GM21423 (cell line): ENCODE measurements around the gene CCDC88B.

ENCODE experiments used
- ATAC-seq: cut with Tn5 transposase; IDR thresholded peaks from one replicate; pipeline ENCODE4 v1.9.1; 2021; ENCODE audit warnings: mild to moderate bottlenecking, moderate library complexity; ENCODE audit not compliant: unreplicated experiment

Gene CCDC88B

GRCh38 chr11:64341851-64342791 is 2.1 kb downstream of the CCDC88B start:
- ATAC-seq, result peak; percentile 33

- no peak for ATAC-seq
Measured at GRCh38 chr11:64342869-64343745, 3.1 kb downstream of the CCDC88B start.

DNA sequence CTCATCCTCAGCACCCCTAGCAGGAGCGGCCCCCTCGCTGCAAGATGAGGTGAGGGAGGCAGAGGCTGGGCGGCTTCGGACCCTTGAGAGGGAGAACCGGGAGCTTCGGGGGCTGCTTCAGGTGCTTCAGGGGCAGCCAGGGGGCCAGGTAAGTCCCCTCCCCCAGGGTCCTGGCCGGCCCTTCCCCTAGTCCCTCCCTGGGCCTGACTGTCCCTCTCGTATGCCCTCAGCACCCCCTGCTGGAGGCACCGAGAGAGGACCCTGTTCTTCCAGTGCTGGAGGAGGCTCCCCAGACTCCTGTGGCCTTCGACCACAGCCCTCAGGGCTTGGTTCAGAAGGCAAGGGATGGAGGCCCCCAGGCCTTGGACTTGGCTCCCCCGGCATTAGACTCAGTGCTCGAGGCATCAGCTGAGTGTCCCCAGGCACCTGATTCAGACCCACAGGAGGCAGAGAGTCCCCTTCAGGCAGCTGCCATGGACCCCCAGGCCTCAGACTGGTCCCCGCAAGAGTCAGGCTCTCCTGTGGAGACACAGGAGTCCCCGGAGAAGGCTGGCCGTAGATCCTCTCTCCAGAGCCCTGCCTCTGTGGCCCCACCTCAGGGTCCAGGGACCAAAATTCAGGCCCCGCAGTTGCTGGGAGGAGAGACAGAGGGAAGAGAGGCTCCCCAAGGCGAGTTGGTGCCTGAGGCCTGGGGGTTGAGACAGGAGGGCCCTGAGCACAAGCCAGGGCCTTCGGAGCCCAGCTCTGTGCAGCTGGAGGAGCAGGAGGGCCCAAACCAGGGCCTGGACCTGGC is 4.0 kb downstream of the CCDC88B start:
- no peak for ATAC-seq

DNA sequence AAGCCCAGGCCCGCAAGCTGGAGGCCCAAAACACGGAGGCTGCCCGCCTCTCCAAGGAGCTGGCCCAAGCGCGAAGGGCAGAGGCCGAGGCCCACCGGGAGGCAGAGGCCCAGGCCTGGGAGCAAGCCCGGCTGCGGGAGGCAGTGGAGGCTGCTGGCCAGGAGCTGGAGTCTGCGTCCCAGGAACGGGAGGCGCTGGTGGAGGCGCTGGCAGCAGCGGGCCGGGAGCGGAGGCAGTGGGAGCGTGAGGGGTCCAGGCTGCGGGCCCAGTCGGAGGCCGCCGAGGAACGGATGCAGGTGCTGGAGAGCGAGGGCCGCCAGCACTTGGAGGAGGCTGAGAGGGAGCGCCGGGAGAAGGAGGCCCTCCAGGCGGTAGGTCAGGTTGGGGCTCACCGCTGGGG is 4.8 kb downstream of the CCDC88B start:
- ATAC-seq, result no peak

- no peak for ATAC-seq
Measured at GRCh38 chr11:64347193-64347867, 7.3 kb downstream of the CCDC88B start.

- ATAC-seq, result no peak
Measured at GRCh38 chr11:64348383-64349024, 8.5 kb downstream of the CCDC88B start.

GRCh38 chr11:64349025-64349387 is 9.0 kb downstream of the CCDC88B start:
- ATAC-seq, result no peak

- ATAC-seq, result no peak
Measured at GRCh38 chr11:64349404-64349803, 9.4 kb downstream of the CCDC88B start.

GRCh38 chr11:64351136-64351631 is 11.2 kb downstream of the CCDC88B start:
- ATAC-seq, result no peak

- ATAC-seq, result no peak
Measured at GRCh38 chr11:64352099-64352994, 12.3 kb downstream of the CCDC88B start.

GRCh38 chr11:64352995-64353714 is 13.2 kb downstream of the CCDC88B start:
- no peak for ATAC-seq

DNA sequence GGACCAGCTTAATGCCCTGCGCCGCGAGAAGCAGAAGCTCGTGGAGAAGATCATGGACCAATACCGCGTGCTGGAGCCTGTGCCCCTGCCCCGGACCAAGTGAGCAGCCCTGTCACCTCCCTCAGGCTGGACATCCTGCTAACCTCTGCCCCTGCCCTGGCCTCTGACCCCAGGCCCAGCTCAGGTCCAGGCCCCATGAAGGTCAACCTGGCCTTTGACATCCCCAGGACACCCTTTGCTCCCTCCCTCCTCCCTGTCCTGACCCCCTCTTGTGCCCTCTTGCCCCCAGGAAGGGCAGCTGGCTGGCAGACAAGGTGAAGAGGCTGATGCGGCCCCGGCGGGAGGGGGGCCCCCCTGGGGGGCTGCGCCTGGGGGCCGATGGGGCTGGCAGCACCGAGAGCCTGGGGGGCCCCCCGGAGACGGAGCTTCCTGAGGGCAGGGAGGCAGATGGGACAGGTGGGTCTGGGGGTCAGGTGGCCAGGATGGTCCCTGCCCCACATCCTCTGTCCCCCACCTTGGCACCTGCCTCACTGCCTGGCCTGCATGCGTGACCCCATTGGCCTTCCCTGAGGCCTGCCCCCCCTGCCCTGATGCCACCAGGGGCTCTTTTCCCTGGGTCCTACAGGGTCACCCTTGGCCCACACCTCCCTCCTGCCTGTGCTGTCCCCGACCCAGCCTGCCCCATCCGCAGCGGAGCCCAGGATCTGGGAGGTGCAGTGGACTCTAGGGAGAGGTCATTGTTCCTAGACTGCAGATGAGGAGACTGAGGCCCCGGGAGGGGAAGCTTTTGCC is 13.9 kb downstream of the CCDC88B start:
- no peak for ATAC-seq

DNA sequence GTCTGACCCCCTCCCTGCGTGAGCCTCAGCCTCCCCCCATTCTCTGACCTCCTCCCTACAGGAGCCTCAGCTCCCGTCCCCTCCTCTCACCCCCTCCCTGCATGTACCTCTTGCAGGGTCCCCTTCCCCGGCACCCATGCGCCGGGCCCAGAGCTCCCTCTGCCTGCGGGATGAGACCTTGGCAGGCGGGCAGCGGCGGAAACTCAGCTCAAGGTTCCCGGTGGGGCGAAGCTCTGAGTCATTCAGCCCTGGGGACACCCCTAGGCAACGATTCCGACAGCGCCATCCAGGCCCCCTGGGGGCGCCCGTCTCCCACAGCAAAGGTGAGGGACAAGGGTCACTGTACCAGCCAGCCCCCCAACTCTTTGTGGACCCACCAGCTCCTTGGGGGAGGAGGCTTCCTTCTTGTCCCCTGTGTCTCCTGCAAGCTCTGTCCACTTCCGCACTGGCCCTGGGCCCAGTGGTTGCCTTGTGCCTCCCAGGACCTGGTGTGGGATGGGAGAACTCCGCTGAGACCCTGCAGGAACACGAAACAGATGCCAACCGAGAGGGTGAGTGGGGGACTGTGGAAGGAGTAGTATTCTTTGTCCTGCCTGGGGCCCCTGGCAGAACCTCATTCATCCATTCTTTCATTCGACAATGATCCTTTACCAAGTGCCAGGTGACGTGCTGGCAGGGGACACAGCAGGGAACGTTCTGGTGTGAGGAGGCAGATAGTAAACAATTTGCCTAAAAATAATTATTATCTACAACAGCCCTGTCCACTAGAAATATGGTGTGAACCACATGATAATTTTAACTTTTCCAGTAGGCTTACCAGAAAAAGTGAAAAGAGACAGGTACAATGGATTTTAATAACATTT is 15.3 kb downstream of the CCDC88B start:
- ATAC-seq, result no peak

- no peak for ATAC-seq
Measured at GRCh38 chr11:64356498-64357411, 16.8 kb downstream of the CCDC88B start.

- ATAC-seq, result no peak
Measured at GRCh38 chr11:64357446-64357845, 17.4 kb downstream of the CCDC88B start.
